Rectal smooth muscle tissue (tissue), 1 donor: ENCODE data around the gene GNG7.
A peak's percentile ranks its signal among the peaks of the same experiment; 100 is the strongest.
"Not testable (repeated sequence)": the region's sequence is repeated elsewhere in the genome, so short reads cannot be mapped to it uniquely, and the experiment has no call there.

ENCODE experiments used
- H3K27ac ChIP-seq: one replicate; pipeline ENCODE4 v1.7.0; 2013; ENCODE audit warnings: low read depth, low read length, inconsistent platforms
- H3K27me3 ChIP-seq: one replicate; pipeline ENCODE4 v1.7.0; 2013; ENCODE audit warnings: low read length; ENCODE audit not compliant: control insufficient read depth, insufficient read depth
- H3K36me3 ChIP-seq: one replicate; pipeline ENCODE4 v1.7.0; 2013; ENCODE audit warnings: low read length; ENCODE audit not compliant: control insufficient read depth, insufficient read depth
- H3K4me1 ChIP-seq: one replicate; pipeline ENCODE4 v1.7.0; 2013; ENCODE audit warnings: low read length; ENCODE audit not compliant: control insufficient read depth, insufficient read depth
- H3K4me3 ChIP-seq: one replicate; pipeline ENCODE4 v1.7.0; 2013; ENCODE audit warnings: low read length
- H3K9ac ChIP-seq: one replicate; pipeline ENCODE4 v1.7.0; 2013; ENCODE audit warnings: low read length

GNG7 gene

DNA sequence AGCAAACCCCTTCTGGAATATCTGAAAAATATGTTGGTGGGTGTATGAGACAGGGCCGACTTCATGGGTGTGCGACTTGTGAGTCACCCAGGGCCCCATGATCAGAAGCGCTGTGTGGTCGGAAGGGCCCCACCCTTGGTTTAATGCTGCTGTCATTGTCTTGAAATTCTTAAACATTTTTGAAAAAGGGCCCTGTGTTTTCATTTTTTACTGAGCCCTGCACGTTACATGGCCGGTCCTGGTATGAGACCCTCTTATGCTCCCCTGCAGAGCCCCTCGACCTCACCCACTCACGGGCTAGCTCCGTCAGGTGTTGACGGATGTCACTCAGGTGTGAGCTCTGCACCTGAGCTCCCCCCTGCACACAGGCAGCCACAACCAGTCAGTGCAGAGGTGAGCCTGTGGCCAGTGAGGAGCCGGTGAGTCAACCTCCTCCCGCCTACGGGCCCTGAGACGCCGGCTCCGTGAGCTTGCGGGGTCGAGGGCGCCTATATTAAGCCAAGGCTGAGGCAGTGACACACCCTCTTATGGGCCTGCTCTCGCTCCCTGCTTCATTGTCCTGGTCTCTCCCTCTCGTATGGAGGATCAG, 198.9 kb downstream of the GNG7 start:
- Histone ChIP-seq H3K27ac (no peak overlapping the region), H3K4me1 (no peaks in the 10 kb centered on the region), H3K27me3 (no peaks in the 10 kb centered on the region), H3K4me3 (no peak overlapping the region), H3K9ac (no peak overlapping the region), H3K36me3 (no peaks in the 10 kb centered on the region)

DNA sequence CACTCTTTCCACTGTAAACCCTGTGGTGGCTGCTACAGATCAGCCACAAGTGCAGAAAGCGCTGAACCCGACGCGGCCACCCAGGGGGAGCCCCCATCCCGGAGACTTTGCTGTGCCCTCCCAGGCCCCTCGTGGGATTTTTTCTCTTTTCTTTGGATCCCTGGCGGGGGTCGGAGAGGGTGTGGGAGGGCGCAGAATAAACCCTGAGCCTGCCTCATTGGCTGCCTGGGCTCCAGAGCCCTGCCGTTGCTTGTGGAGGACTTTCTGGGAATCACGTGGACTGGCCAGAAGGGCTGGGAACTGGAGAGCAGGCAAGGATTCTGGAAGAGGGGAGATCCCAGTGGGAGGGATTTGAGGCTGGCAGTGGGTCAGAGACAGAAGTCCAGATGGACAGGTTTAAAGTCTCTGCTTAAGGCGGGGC, 201.6 kb downstream of the GNG7 start:
- H3K9ac ChIP-seq: no peak overlapping the region
- no peak overlapping the region for H3K27ac ChIP-seq

DNA sequence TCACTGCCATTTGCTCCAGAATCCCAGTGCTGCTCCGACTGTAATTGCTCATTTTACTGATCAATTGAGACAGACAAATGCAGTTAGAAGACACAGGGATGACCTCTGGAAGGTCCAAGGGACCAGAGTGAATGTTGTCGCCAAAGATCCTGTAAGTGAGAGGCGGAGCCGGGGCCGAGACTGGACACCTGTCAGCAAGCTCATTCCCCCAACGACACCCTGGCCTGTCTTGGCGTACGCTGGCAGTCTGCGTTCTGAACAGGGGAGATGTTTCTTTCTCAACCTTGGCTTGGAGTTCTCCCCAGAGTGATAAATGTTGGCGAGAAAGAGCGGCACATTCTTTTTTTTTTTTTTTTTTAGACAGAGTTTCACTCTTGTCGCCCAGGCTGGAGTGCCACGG, 202.3 kb downstream of the GNG7 start:
- no peak overlapping the region for H3K4me3 ChIP-seq
- no peak overlapping the region for H3K9ac ChIP-seq
- H3K36me3 ChIP-seq: no peaks in the 10 kb centered on the region
- peaks cover 3% of the 10 kb centered on the region for H3K4me1 ChIP-seq
- no peak overlapping the region for H3K27ac ChIP-seq
- H3K27me3 ChIP-seq: no peaks in the 10 kb centered on the region

More for the DNA sequence above, 201.6 kb downstream of the GNG7 start:
- Histone ChIP-seq H3K36me3 (no peaks in the 10 kb centered on the region), H3K4me3 (no peak overlapping the region), H3K27me3 (no peaks in the 10 kb centered on the region), H3K4me1 (peaks cover 1% of the 10 kb centered on the region)

DNA sequence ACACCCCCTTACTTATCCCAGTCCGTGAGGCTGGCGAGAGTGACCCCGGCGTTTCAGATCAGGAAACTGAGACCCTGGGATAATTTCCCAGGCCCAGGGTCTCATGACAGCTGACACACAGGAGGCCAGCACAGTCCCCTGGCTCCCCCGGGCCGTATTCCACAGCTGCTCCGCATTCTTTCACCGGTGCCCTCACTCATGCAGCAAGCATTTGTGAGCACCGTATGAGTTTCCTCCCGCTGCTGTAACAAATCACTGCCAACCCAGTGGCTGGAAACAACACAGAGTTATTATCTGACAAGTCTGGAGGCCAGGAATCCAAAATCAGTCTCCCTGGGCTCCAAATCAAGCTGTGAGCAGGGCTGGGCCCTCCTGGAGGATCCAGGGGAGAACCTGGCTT, 205.3 kb downstream of the GNG7 start:
- H3K9ac ChIP-seq: no peak overlapping the region
- peaks cover 9% of the 10 kb centered on the region for H3K4me1 ChIP-seq

DNA sequence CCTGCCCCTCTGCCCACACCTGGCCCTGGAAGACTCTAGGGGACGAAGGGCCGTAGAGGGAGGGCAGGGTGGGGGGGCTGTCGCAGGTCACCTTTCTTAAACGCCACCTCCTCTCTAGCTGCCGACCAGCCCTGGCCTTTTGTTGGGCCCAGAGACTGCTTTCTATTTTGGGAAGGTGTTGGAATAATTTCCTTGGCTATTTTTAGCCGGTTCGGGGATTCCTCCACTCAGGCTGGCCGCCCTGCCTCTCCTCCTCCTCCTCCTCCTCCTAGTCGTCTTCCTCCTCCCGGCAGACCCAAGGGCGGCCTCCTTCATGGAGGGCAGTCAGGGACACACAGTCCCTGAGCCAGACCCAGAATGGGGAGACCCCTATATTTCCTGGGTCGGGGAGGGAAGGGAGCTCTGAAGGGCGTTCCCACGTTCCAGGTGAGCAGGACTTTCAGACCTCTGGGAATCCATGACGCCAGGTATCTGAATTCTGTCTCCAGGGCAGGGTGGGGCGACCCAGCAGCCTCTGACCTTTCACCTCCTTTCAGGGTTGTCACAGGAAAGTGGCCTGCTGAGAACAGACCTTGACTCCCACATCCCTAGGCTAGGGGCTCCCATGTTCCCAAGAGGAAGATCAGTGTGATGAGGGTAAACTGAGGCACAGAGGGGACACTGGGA, 206.7 kb downstream of the GNG7 start:
- H3K4me3 ChIP-seq: peak overlapping the region; percentile 89

More for the DNA sequence above, 205.3 kb downstream of the GNG7 start:
- no peaks in the 10 kb centered on the region for H3K36me3 ChIP-seq
- H3K27me3 ChIP-seq: no peaks in the 10 kb centered on the region
- H3K27ac ChIP-seq: no peak overlapping the region
- no peak overlapping the region for H3K4me3 ChIP-seq

DNA sequence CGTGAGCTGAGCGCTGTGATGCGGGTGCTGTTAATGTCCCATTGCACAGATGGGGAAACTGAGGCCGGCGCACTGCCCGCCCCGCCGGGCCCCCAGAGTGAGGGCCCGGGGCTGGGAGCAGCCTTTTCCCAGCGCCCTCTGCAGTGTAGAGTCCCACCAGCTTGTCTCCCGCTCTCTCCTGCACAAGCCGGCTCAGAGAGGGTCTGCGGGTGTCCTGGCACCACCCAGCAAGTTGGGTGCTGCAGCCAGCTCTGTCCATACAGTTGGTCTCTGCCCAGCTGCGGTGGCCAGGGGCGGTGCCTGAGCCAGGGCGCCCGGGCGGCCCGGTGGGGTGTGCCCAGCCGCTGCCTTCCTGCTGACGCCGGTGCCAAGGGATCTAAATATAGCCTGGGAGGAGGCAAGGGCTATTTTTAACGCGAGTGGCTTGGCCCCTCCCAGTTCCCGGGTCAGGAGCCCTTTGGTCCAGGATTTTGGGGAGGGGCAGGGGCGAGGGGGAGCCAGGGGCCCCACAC, 207.3 kb downstream of the GNG7 start:
- H3K27me3 ChIP-seq: no peaks in the 10 kb centered on the region
- peaks cover 9% of the 10 kb centered on the region for H3K4me1 ChIP-seq
- peak overlapping the region; percentile 89 for H3K4me3 ChIP-seq
- H3K27ac ChIP-seq: peak overlapping the region; percentile 78
- H3K9ac ChIP-seq: peak overlapping the region; percentile 80
- H3K36me3 ChIP-seq: no peaks in the 10 kb centered on the region

More for the DNA sequence above, 206.7 kb downstream of the GNG7 start:
- peaks cover 9% of the 10 kb centered on the region for H3K4me1 ChIP-seq
- no peak overlapping the region for H3K9ac ChIP-seq
- no peaks in the 10 kb centered on the region for H3K27me3 ChIP-seq
- H3K36me3 ChIP-seq: no peaks in the 10 kb centered on the region
- H3K27ac ChIP-seq: peak overlapping the region; percentile 78

DNA sequence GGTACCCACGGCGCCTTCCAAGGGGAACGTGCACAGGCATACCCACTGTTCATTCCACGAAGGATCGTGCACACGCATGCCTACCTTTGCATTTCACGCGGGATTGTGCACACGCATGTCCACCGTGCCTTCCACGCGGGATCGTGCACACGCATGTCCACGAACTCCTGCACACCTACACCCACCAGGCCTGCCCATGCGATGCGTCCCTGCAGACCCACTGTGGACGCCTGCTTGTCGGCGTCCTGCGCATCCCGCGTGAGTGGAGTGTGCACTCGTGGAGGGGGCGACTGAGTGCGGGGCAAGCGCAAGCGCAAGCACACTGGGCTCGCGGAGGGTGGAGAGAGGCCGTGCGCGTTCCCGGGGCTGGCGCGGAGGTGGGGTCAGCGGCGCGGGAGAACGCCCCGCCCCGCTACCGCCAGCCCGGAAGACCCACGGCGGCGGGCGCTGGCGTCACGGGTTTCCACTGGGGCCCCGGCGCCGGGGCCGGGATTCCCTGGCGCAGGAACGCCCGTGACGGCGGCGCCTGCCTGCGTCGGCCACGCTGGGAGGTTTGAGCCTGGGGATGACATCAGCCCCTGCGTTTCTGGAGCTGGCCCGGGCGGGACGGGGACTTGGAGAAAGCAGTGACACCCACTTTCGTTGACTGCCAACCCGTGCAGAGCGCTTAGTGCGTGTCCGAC, 207.9 kb downstream of the GNG7 start:
- peaks cover 12% of the 10 kb centered on the region for H3K4me1 ChIP-seq
- H3K9ac ChIP-seq: peak overlapping the region; percentile 80
- H3K27me3 ChIP-seq: no peaks in the 10 kb centered on the region
- peak overlapping the region; percentile 78 for H3K27ac ChIP-seq
- peak overlapping the region; percentile 89 for H3K4me3 ChIP-seq
- no peaks in the 10 kb centered on the region for H3K36me3 ChIP-seq

DNA sequence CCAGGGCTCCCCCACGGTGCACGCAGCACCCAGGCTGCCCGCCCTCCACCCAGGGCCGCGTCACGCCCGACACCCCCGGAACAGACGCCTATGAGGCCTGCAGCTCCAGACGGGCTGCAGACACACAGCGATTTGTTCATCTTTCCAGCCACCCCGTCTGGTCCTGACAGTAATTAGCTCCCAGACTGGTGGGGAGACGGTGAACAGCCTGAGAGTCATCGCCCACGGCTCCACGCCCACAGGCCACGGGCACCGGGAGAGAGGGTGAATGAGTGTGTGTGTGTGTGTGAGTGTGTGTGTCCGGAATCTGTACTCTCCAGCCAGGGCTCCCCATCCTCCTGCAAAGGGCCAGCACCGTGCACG, 208.4 kb downstream of the GNG7 start:
- H3K4me1 ChIP-seq: peaks cover 14% of the 10 kb centered on the region
- peak overlapping the region; percentile 89 for H3K4me3 ChIP-seq
- H3K36me3 ChIP-seq: no peaks in the 10 kb centered on the region
- H3K9ac ChIP-seq: no peak overlapping the region
- H3K27ac ChIP-seq: no peak overlapping the region
- no peaks in the 10 kb centered on the region for H3K27me3 ChIP-seq

DNA sequence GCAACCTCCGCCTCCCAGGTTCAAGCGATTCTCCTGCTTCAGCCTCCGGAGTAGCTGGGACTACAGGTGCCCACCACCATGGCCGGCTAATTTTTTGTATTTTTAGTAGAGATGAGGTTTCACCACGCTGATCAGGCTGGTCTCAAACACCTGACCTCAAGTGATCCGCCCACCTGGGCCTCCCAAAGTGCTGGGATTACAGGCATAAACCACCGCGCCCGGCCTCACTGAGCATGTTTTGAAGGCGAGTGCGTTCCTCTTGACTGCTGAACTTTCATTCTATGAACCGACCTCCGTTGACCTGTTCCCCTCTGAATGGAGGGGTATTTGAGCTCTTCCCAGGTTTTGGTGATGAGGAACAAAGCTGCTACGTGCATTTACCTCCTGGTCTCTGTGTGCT, 209.0 kb downstream of the GNG7 start:
- peaks cover 14% of the 10 kb centered on the region for H3K4me1 ChIP-seq
- H3K4me3 ChIP-seq, H3K36me3 ChIP-seq, H3K27me3 ChIP-seq, H3K27ac ChIP-seq, H3K9ac ChIP-seq: not testable (repeated sequence)

DNA sequence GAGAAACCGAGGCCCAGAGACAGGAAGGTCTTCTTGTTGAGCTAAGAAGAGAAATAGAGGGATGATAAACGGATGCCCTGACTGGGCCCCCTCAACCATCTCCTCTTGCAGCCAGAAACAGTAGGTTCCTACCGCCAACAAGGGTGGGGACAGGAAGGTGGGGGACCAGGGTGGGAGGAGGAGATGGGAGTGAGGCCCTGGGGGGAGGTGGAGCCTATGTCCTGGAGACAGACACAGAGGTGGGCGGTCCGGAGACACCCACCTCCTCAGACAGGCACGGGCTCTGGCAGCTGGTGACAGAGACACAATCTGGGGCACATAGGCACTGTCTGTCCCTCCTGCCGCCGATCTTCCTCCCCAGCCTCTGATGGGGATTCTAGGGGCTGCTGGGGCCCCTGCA, 209.6 kb downstream of the GNG7 start:
- Histone ChIP-seq H3K9ac (no peak overlapping the region), H3K27ac (no peak overlapping the region), H3K4me1 (peaks cover 14% of the 10 kb centered on the region), H3K4me3 (no peak overlapping the region), H3K27me3 (no peaks in the 10 kb centered on the region), H3K36me3 (no peaks in the 10 kb centered on the region)

DNA sequence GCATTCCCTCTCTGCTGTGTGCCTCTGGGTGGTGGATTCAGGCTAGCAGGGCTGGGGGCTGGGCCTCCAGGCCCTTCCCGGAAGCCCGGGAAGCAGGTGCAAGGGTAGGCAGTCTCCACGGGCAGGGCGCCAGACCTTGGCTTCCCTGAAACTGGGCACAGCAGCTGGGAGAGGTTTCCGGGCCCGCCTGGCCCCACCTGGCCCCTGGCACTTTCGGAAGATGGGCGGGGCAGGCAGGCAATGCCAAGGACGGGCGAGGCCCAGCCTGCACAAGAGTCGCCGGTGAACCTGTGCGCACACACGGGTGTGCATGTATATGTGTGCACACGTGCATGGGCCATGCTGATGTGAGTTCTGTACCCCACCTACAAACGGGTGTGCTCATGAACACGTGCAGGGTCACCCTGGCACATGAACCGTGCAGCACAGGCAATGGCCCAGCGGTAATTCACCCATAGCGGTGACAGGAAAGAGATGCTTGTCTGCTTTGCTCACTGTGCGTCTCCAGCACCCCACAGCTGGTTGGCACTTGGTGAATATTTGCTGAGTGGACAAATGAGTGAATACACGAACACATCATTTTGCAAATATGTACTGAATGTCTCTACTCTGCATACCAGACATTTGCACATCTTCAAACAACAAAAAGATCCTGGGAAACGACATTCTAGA, 211.2 kb downstream of the GNG7 start:
- peaks cover 14% of the 10 kb centered on the region for H3K4me1 ChIP-seq
- no peaks in the 10 kb centered on the region for H3K27me3 ChIP-seq
- no peaks in the 10 kb centered on the region for H3K36me3 ChIP-seq
- no peak overlapping the region for H3K27ac ChIP-seq
- no peak overlapping the region for H3K4me3 ChIP-seq
- no peak overlapping the region for H3K9ac ChIP-seq

DNA sequence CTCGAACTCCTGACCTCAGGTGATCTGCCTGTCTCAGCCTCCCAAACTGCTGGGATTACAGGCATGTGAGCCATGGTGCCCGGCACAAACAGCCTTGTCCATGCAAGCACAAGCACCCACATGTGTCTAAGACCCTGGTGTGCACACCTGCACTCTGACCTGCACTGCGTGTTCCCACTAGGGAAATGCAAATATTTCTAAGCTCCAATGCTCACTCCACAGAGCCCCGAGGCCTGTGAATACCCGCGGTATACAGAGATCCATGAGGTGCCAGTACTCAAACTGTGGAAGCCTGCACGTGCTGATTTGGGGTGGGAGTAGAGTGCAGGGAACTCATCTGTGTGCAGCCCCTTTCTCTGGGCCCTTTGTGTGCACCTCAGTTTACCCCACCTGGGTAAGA, 211.8 kb downstream of the GNG7 start:
- no peaks in the 10 kb centered on the region for H3K36me3 ChIP-seq
- H3K4me1 ChIP-seq: peaks cover 11% of the 10 kb centered on the region

More for the DNA sequence above, 211.8 kb downstream of the GNG7 start:
- Histone ChIP-seq H3K4me3 (no peak overlapping the region), H3K27me3 (no peaks in the 10 kb centered on the region), H3K27ac (no peak overlapping the region), H3K9ac (no peak overlapping the region)
